ENCODE measurements around the gene ZNF280B.
"Not testable (repeated sequence)": the region's sequence is repeated elsewhere in the genome, so short reads cannot be mapped to it uniquely, and the experiment has no call there.

DNA sequence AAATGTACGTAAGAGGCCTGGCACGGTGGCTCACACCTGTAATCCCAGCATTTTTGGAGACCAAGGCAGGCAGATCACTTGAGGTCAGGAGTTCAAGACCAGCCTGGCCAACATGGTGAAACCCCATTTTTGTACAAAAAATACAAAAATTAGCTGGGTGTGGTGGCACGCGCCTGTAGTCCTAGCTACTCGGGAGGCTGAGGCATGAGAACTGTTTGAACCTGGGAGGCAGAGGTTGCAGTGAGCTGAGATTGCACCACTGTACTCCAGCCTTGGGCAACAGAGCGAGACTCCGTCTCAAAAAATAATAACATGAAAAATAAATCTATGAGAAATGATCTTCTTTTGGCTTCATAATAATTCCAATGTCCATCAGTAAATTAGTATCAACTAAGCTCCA, 2.3 kb upstream of the ZNF280B start:
- not testable (repeated sequence) for TF ChIP-seq POLR2AphosphoS5 (IDR thresholded peaks at IDR 0.05; ENCODE audit: insufficient read depth, low read depth, low read length); CTCF (IDR thresholded peaks at IDR 0.05; ENCODE audit: extremely low read depth in 1 of 2, insufficient read depth in 1 of 2, low read depth in 1 of 2, low read length in 2 of 2); POLR2A (IDR thresholded peaks at IDR 0.05; ENCODE audit: low read depth, low read length)
